ENCODE results near the gene ZNF783.
"Not testable (repeated sequence)": the region's sequence is repeated elsewhere in the genome, so short reads cannot be mapped to it uniquely, and the experiment has no call there.

ZNF783 gene

GRCh38 chr7:149261829-149262617 is at the start of gene ZNF783:
Gene ZNF783, plus strand, starts transcription at chr7:149262196. Its CDS starts 138 bp downstream, at chr7:149262334.
- DNase-seq: peak; percentile 84

DNA sequence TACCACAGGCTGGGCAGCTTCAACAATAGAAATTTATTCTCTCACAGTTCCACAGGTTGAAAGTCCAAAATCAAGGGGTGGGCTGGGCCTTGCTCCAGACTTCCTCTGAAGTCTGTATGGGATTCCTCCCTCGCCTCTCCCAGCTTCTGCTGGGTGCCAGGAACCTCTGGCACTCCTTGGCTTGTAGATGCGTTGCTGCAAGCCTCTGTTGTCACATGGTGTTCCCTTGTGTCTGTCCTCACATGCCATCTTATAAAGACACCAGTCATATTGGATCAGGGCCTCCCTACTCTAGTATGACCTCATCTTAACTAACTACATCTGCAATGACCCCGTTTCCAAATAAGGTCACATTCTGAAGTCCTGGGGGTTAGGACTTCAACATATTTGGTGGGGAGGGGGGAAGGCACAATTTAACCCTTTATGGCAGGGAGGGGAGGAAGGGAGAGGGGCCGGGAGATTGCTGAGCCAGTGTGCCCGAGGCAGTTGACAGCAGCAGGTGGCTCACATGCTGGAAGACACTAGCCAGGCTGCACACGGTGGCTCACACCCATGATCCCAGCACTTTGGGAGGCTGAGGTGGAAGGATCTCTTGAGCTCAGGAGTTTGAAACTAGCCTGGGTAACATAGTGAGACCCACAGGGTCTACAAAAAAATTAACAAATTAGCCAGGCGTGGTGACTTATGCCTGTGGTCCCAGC is 47.8 kb upstream of the ZNF783 start:
- no peak for DNase-seq

DNA sequence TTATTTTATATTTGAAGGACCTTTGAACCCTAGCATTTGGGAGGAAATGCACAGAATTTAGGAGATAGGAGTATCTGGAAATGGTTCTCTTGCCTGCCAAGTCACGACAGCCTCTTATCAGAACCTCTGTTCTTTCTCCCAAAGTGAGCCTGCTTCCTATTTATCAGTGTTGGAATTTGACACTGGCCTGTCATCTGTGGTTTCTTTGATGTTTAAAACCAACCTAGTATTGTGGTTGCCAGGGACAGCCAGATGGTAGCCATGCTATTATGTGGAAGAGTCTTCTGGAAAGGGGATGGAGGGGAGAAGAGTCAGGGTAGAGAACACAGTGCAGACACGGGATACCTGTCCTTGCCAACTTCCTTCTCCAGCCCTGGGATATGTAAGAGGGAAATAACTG is 45.6 kb upstream of the ZNF783 start:
- DNase-seq: no peak

- DNase-seq: no peak
These were observed 44.4 kb upstream of the ZNF783 start for GRCh38 chr7:149217570-149217969.

DNA sequence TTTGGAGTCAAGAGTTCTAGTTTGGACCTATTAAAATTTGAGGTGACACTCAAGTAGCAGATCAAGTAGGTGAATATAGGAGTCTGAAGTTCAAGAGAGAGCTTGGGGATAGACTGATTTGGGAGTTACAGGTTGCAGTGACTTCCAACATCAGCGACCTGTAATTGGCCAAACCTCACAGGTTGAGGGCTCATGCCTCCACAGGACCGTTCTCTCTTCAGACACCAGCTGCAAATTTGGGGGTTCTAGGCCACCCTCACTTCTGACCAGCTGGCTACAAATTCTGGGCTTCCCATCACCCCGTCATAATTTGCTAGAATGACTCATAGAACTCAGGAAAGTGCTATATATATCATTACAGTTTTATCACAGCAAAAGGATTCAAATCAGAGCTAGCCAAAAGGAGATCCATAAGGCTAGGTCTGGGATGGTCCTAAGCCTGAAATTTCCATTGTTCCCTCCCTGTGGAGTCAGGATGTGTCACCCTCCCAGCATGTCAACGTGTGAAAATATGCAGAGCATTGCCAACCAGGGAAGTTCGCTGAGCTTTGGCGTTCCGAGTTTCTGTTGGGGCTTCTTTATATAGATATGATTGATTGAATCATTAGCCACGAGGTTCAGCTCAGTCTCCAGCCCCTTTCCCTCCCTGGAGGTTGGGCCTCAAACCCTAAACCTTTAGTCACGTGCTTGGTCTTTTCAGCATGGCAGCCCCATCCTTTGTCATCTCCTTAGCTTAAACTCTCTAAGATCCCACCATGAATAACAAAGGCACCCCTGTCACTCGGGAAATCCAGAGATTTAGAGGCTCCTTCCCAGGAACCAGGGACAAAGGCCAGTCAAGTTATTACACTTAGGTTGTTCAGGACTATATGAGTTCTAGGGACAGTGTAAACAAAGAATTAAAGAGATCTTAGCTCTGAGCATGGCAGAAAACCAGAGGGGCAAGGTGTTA is 43.3 kb upstream of the ZNF783 start:
- DNase-seq: no peak

- DNase-seq: no peak
These were observed 41.5 kb upstream of the ZNF783 start for GRCh38 chr7:149220534-149220933.

DNA sequence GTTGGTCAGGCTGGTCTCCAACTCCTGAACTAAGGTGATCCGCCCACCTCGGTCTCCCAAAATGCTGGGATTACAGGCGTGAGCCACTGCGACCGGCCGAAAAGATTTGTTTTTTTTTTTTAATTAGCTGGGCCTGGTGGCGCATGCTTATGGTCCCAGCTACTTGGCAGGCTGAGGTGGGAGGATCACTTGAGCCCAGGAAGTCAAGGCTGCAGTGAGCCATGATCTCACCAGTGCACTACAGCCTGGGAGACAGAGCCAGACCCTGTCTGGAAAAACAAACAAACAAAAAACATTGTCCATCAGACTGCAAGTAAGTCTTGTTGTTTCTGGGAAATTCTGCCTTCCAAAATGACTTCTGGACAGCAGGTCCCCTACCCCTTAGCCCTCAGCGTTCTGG is 38.8 kb upstream of the ZNF783 start:
- DNase-seq: no peak

DNA sequence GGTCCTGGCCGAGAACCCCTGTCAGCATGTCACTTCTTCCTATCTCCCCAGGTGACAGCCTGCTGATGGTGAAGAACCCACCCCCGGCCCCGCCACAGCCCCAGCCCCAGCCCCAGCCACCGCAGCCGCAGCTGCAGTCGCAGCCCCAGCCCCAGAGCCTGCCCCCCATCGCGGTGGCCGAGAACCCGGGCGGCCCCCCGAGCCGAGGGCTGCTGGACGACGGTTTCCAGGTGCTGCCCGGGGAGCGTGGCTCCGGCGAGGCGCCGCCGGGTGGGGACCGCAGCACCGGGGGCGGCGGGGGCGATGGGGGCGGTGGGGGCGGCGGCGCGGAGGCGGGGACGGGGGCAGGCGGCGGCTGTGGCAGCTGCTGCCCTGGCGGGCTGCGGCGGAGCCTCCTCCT is 38.2 kb upstream of the ZNF783 start:
- no peak for DNase-seq

- no peak for DNase-seq
These were observed 37.6 kb upstream of the ZNF783 start for GRCh38 chr7:149224352-149224751.

DNA sequence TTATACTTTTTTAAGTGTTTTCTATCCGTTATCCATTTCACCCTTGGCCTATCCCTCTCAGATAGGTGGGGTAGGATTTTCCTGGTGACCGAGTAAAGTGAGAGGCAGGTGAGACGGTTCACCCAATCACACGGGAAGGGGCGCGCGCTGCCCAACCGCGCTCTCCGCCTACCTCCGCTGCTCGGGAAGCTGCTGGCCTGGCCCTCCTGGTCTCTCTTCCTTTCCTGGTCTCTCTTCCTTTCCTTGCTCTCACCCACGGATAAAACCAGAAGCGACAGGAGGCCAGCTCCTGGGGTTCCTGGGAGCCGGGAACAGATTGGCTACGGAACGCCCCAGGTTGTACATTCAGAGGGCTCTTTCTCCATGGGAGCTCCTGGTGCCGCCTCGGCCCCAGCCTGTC is 36.9 kb upstream of the ZNF783 start:
- DNase-seq: no peak

GRCh38 chr7:149225656-149226055 is 36.3 kb upstream of the ZNF783 start:
- no peak for DNase-seq

- not testable (repeated sequence) for DNase-seq
These were observed 35.6 kb upstream of the ZNF783 start for GRCh38 chr7:149226366-149226765.

DNA sequence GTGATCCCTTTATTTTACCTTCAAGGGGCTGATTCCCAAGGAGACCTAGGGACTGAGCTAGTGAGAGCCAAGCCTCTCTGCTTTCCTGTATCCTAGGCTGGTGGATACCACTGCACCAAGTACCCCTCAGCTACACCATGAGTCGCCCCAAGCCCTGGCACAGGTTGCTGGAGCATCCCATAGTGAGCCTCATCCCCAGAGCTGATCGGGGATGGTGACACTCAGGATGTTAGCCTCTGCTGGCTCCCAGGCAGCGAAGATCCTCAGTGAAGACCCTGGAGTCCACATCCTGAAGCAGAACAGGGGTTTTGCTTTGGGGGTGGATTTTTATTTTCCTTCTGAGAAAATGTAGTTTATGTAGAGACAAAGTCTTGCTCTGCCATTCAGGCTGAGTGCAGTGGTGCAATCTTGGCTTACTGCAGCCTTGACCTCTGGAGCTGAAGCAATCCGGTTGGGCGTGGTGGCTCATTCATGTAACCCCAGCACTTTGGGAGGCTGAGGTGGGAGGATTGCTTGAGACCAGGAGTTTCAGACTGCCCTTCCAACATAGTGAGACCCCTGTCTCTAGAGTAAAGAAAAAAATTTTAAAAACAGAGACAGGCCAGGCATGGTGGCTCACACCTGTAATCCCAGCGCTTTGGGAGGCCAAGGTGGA is 35.0 kb upstream of the ZNF783 start:
- no peak for DNase-seq

GRCh38 chr7:149228831-149229471 is 33.0 kb upstream of the ZNF783 start:
- no peak for DNase-seq

- DNase-seq: peak; percentile 31
These were observed 32.5 kb upstream of the ZNF783 start for GRCh38 chr7:149229526-149229925.

DNA sequence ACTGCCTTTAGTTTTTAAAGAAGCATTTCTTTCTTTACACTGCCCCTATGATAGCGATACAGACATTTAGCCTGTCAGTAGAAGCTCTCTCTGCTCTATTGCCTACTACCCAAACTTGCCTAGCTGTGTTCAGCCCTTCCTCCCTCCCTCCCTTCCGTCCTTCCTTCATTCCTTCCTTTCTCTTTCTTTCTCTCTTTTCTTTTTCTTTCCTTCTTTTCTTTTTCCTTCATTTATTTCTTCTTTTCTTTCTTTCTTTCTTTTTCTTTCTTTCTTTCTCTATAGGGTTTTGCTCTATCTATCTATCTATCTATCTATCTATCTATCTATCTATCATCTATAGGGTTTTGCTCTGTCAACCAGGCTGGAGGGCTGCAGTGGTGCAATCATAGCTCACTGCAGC is 29.6 kb upstream of the ZNF783 start:
- no peak for DNase-seq

GRCh38 chr7:149233655-149234204 is 28.3 kb upstream of the ZNF783 start:
- not testable (repeated sequence) for DNase-seq

DNA sequence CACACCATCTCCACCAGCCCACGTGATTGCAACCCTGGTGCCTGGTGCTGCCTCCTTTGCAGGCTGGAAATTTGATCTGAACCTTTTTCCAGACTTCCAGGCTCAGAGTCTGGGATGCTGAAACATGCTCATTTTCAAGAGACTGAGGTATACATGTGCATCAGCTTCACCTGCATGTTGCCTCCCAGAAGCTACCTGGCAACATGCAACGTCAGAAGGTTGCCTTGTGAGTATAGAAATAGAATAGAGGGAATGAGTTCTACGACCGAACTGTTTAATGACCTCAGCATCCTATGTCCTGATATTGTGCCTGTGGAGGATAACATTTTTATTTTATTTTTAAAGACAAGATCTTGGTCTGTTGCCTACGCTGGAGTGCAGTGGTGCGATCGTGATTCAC is 24.5 kb upstream of the ZNF783 start:
- DNase-seq: no peak

DNA sequence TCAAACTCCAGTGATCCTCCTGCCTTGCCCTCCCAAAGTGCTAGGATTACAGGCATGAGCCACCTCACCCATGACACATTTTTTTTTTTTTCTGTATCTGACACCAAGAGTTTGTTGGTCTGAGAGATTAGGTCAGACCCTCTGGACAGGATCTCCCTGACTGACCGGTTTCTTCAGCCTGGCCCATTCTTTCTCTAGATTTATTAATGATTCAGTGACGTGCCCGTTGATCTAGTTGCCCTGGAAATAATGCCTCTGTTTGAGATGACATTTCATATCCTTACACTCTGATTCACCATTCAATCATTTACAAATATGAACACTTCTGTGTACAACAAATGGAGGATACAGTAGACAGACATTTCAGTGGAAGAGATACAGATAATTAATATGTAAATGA is 23.9 kb upstream of the ZNF783 start:
- no peak for DNase-seq

DNA sequence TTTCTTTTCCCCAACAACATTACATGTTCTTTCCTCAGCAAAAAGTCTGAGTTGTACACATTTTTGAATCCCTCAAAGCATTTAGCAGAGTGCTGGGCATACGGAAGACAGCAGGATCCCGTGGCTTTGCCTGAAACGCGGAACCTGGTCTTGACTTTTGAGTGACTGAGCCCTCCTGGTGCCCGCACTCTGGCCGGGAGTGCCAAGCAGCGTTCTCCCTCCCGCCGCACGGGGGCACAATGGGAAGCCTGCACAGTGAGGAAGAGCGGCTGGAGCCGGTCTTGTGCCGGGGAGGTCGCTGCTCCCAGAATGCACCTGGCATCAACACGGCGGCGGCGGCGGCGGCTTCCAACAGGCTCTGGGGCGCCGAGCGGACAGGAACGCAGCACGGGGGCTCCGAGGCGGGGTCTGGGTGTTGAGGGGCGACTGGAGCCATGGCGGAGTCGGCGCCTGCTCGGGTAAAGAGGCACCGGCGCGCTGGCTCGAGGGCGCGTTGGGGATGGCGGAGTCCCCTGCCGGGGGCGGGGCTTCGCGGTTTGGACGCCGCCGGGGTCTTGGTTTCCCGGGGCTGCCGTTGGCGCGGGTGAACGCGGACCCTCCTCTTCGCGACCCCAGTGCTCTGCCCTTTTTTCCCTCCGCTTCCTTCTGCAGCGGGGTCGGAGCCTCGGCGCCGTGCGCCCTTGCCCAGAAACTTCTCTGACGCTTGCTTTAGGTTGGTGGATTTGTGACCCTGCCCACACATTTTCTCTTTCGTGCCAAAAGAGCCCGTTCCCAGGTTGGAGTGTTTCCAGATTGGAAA is 22.5 kb upstream of the ZNF783 start, which contains the start of gene ZNF212:
Gene ZNF212 (plus strand): TSS at position 307 of the 799 bp plus-strand sequence. CDS start 128 bp downstream, at position 435.
- peak; percentile 92 for DNase-seq

GRCh38 chr7:149240637-149241036 is 21.4 kb upstream of the ZNF783 start:
- no peak for DNase-seq
